Skeletal muscle satellite cell (primary cell): Measurements from ENCODE around the gene ZNF664.

Source experiments
- H3K27me3 ChIP-seq: 2 replicates; pipeline ENCODE4 v1.7.0; 2013; ENCODE audit warnings: low read length; ENCODE audit not compliant: control insufficient read depth, insufficient read depth
- H3K36me3 ChIP-seq: 2 replicates; pipeline ENCODE4 v1.7.0; 2013; ENCODE audit warnings: mild to moderate bottlenecking, control low read depth, low read length; ENCODE audit not compliant: insufficient read depth
- H3K4me1 ChIP-seq: 2 replicates; pipeline ENCODE4 v1.7.0; 2013; ENCODE audit warnings: low read length; ENCODE audit not compliant: control insufficient read depth, insufficient read depth
- H3K4me2 ChIP-seq: 2 replicates; pipeline ENCODE4 v1.7.0; 2013; ENCODE audit warnings: mild to moderate bottlenecking, low read length
- H3K4me3 ChIP-seq: 2 replicates; pipeline ENCODE4 v1.7.0; 2013; ENCODE audit warnings: low read length
- H3K9ac ChIP-seq: 2 replicates; pipeline ENCODE4 v1.7.0; 2013; ENCODE audit warnings: mild to moderate bottlenecking, low read depth, low read length, moderate library complexity
- H3K9me3 ChIP-seq: replicated peaks from 2 replicates; pipeline ENCODE4 v1.7.0; 2013; ENCODE audit warnings: mild to moderate bottlenecking, control low read depth, low read length

ZNF664 gene

GRCh38 chr12:123963821-123964220 lies 9.2 kb upstream of the ZNF664 start:
- Histone ChIP-seq H3K36me3 (peaks cover 8% of the 10 kb centered on the region), H3K4me2 (no peak overlapping the region), H3K27me3 (no peaks in the 10 kb centered on the region), H3K4me1 (peaks cover 26% of the 10 kb centered on the region), H3K9ac (no peak overlapping the region), H3K4me3 (no peak overlapping the region), H3K9me3 (no peaks in the 10 kb centered on the region)

- H3K9me3 ChIP-seq, result no peaks in the 10 kb centered on the region
- H3K9ac ChIP-seq, result no peak overlapping the region
- H3K4me1 ChIP-seq, result peaks cover 39% of the 10 kb centered on the region
- no peaks in the 10 kb centered on the region for H3K27me3 ChIP-seq
- H3K4me2 ChIP-seq, result no peak overlapping the region
- H3K4me3 ChIP-seq, result no peak overlapping the region
- peaks cover 10% of the 10 kb centered on the region for H3K36me3 ChIP-seq
These were observed 7.6 kb upstream of the ZNF664 start for GRCh38 chr12:123965382-123965781.

DNA sequence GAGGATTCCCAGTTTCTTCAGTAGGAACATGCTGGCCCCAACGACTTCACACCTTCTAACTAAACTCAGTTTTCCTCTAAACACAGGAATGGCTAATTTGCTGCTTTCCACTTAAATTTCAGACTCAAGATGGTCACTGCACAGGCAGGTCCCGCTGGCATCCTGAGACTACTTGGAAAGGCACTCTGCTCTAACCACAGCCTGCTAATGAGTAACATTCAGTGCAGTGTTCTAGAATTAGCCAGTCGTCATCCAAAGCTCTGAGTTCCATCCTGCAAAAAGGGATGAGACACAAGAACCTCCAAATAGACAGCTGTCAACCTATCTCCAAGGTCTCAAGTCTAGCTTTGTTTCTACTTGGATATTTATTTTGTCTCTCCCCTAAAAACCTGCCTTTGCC lies 6.4 kb upstream of the ZNF664 start:
- peaks cover 44% of the 10 kb centered on the region for H3K4me1 ChIP-seq
- peaks cover 14% of the 10 kb centered on the region for H3K36me3 ChIP-seq
- peak overlapping the region; percentile 54 for H3K4me2 ChIP-seq
- no peak overlapping the region for H3K9ac ChIP-seq
- no peak overlapping the region for H3K4me3 ChIP-seq
- no peaks in the 10 kb centered on the region for H3K27me3 ChIP-seq
- H3K9me3 ChIP-seq, result no peaks in the 10 kb centered on the region

DNA sequence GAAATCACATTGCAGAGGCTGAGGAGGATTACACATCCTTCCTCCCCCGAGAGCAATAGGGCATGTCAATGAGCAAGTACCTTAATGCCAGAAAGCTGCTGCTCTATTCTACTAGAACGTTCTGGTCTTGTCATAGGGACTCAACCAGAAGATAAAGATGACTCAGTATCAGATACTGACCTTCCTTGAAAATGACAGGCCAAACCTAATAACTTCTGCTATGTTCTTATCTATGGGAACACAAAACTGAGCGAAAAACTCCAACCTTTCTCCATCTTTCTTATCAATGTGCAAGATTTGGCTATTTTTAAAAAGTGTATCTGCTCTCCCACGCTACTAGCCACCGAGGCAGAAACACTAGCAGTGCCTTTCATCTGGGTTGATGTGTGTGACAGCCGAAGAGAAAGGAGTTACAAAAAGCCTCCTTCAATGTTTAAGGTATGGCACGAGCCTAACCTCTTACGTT lies 5.9 kb upstream of the ZNF664 start:
- H3K27me3 ChIP-seq, result no peaks in the 10 kb centered on the region
- H3K36me3 ChIP-seq, result peaks cover 14% of the 10 kb centered on the region
- no peaks in the 10 kb centered on the region for H3K9me3 ChIP-seq
- H3K4me3 ChIP-seq, result no peak overlapping the region
- H3K4me1 ChIP-seq, result peaks cover 44% of the 10 kb centered on the region
- peak overlapping the region; percentile 54 for H3K4me2 ChIP-seq
- H3K9ac ChIP-seq, result no peak overlapping the region

GRCh38 chr12:123971449-123971769 lies 1.6 kb upstream of the ZNF664 start:
- H3K4me3 ChIP-seq, result peak overlapping the region; percentile 81
- no peaks in the 10 kb centered on the region for H3K9me3 ChIP-seq
- H3K9ac ChIP-seq, result peak overlapping the region; percentile 86
- peaks cover 42% of the 10 kb centered on the region for H3K4me1 ChIP-seq
- peak overlapping the region; percentile 91 for H3K4me2 ChIP-seq
- peaks cover 11% of the 10 kb centered on the region for H3K36me3 ChIP-seq
- H3K27me3 ChIP-seq, result no peaks in the 10 kb centered on the region

DNA sequence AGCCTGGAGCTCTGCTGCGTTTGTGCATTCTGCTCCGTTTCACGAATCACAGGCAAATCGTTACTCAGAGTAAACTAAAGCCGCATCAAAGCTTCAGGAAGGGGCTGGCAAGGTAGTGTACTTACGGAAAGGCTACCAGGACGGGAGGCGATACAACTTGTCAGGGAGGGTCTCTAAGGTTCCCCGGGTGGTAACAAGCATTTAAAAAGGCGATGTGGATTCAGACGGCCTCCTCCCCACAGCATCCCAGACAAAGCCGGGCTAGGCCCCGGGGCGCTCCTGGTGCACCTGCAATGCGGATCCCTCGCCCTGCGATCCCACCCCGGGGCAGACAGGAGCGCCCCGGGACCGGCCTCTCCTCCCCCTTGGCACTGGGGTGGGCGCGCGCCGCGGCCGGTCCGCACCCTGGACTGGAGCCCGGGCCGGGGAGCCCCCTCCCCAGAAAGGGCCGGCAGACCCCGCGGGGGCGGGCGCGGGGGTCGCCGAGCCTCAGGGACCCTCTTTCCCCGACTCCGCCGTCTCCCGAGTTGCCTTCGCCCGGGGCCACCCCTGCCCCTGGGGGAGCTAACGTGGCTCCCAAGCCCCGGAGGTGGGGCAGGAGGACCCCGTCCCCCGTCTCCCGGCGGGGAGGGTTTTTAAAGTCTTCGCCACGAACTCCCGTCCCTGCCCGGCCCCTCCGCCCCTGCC lies 1.1 kb upstream of the ZNF664 start:
- peaks cover 11% of the 10 kb centered on the region for H3K36me3 ChIP-seq
- H3K4me3 ChIP-seq, result peak overlapping the region; percentile 81
- no peaks in the 10 kb centered on the region for H3K9me3 ChIP-seq
- peak overlapping the region; percentile 91 for H3K4me2 ChIP-seq
- H3K27me3 ChIP-seq, result no peaks in the 10 kb centered on the region
- peaks cover 37% of the 10 kb centered on the region for H3K4me1 ChIP-seq
- H3K9ac ChIP-seq, result peak overlapping the region; percentile 86

DNA sequence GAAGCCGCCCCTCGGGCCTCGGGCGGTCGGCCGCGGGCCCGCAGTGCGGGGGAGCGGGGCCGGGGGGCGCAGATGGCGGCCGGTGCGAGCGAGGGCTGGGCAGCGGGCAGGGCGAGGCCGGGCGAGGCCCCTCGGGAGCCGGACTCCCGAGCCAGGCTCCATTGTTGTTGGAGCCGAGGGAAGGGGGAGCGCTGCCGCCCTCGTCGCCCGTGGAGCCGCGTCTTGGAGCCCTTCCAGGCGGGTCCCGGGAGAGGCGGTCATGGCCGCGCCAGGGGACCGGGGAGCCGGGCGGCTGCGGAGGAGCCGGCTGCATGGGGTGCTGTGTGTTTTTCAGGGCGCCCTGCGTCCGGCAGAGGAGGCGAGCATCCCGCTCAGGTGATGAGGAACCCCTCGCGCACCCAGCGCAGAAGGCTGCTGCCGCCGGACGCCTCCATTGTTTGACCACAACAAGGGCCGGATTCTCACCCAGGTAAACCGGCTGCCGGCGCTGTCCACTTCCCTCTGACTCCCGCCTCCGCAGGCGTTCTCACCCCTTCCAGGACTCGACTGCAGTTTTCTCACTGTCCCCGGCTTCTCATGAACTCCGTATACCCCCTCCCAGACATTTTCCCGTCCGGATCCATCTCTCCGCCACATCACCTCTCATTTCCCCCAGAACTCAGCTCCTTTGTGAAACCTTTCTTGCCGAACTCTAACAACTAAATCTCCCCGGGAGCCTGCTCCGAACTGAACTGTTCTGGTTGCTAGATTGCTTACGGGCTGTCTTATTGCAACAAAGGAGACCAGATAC lies 732 bp downstream of the ZNF664 start:
- H3K4me1 ChIP-seq, result peaks cover 19% of the 10 kb centered on the region
- H3K9ac ChIP-seq, result peak overlapping the region; percentile 75
- peak overlapping the region; percentile 76 for H3K4me3 ChIP-seq
- H3K4me2 ChIP-seq, result peak overlapping the region; percentile 91
- peaks cover 11% of the 10 kb centered on the region for H3K36me3 ChIP-seq
- H3K9me3 ChIP-seq, result no peaks in the 10 kb centered on the region
- H3K27me3 ChIP-seq, result no peaks in the 10 kb centered on the region

DNA sequence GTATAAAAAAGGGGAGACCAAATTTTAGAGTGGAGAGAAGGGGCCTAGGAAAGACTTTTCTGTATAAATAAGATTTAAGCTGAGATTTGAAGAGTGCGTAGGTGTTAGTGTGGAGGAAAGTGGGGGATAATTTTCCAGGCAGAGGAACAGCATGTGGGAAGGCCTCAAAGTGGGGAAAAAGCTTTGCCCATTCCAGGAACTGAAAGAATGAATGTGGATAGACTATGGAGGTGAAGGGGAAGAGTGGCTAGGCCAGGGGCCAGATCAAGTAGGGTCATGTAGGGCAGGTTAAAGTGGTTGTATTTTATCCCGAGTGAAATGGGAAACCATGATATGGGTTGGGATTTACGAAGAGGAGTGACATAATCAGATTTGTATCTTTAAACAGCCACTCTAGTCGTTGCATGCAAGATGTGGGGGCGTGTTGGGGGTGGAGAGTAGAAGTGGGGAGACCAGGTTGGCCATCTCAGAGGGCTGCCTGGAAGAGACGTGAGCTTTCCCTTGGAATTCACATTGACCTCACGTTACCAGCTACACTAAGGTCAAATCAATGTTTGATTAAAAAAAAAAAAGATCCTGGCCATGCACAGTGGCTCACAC lies 3.3 kb downstream of the ZNF664 start:
- Histone ChIP-seq H3K36me3 (peaks cover 5% of the 10 kb centered on the region), H3K4me1 (no peaks in the 10 kb centered on the region), H3K27me3 (no peaks in the 10 kb centered on the region), H3K9me3 (no peaks in the 10 kb centered on the region), H3K4me2 (no peak overlapping the region), H3K9ac (no peak overlapping the region), H3K4me3 (no peak overlapping the region)

DNA sequence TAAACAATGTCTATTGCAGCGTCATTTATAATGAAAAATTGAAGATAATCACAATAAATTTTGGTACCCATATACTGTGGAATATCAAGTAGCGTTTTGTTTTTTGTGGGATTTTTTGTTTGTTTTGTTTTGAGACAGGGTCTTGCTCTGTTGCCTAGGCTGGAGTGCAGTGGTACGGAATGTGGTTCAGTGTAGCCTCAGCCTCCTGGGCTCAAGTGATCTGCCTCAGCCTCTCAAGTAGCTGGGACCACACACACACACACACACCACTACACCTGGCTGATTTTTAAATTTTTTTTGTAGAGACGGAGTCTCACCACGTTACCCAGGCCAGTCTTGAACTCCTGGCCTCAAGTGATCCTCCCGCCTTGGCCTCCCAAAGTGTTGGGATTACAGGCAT lies 6.6 kb downstream of the ZNF664 start:
- Histone ChIP-seq H3K9me3 (no peaks in the 10 kb centered on the region), H3K4me2 (no peak overlapping the region)

DNA sequence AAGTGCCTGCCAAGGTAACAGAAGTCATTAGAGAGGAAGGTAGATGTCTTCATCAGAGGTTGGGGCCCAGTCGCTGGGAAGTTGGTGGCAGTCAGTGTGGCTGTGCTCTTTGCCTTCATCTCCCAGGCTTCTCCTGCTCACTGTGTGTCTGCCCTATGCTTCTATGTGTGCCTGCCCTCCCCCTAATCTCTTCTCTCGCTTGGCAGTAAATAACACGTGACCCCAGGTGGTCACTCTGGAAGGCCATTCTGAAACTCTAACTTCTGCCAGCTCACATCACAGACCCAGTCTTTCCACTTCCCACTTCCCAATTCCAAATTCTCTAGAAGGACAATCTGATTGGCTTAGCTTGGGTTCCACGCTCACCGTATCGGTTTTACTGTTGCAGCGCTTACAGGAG lies 9.3 kb downstream of the ZNF664 start:
- Histone ChIP-seq H3K4me3 (no peak overlapping the region), H3K9me3 (no peaks in the 10 kb centered on the region), H3K9ac (no peak overlapping the region), H3K4me1 (no peaks in the 10 kb centered on the region), H3K36me3 (no peaks in the 10 kb centered on the region), H3K27me3 (no peaks in the 10 kb centered on the region), H3K4me2 (no peak overlapping the region)

More for the DNA sequence above, 6.6 kb downstream of the ZNF664 start:
- no peak overlapping the region for H3K9ac ChIP-seq
- peaks cover 5% of the 10 kb centered on the region for H3K36me3 ChIP-seq
- no peaks in the 10 kb centered on the region for H3K4me1 ChIP-seq
- no peak overlapping the region for H3K4me3 ChIP-seq
- H3K27me3 ChIP-seq, result no peaks in the 10 kb centered on the region

- no peak overlapping the region for H3K4me3 ChIP-seq
- no peaks in the 10 kb centered on the region for H3K9me3 ChIP-seq
- H3K9ac ChIP-seq, result no peak overlapping the region
- no peaks in the 10 kb centered on the region for H3K4me1 ChIP-seq
- H3K36me3 ChIP-seq, result no peaks in the 10 kb centered on the region
- no peaks in the 10 kb centered on the region for H3K27me3 ChIP-seq
- no peak overlapping the region for H3K4me2 ChIP-seq
These were observed 10.9 kb downstream of the ZNF664 start for GRCh38 chr12:123983822-123984485.
